K562 (cell line): ENCODE results near the gene LPIN1.

ENCODE experiments used
- ATF1 ChIP-seq, 2 experiments: fragments of 450-650 bp in 1 of 2; IDR thresholded peaks; 2 replicates each; pipeline ENCODE4 v1.6.1; 2016; ENCODE audit warnings: missing compliant biosample characterization in 1 of 2, missing genetic modification characterization in 1 of 2
- CGGBP1 ChIP-seq: fragments of 250-450 bp; sonication (Bioruptor Pico); IDR thresholded peaks from 2 replicates; pipeline ENCODE4 v1.9.0; 2021; ENCODE audit warnings: mild to moderate bottlenecking
- CTCF ChIP-seq, 3 experiments: IDR thresholded peaks in 2 of 3; conservative IDR thresholded peaks in 1 of 3; 2 replicates each; pipeline ENCODE4 v1.5.1; 2011 to 2012; ENCODE audit warnings: low read length in 3 of 3, mild to moderate bottlenecking in 3 of 3, control low read depth in 2 of 3, improper control_type of control experiment in 1 of 3, inconsistent platforms in 1 of 3, low read depth in 1 of 3, mixed read lengths in 1 of 3, moderate library complexity in 1 of 3; ENCODE audit not compliant: insufficient read depth in 2 of 3
- DPF2 ChIP-seq: fragments of 450-650 bp; IDR thresholded peaks from 2 replicates; pipeline ENCODE4 v1.6.1; 2016
- EZH2 ChIP-seq: IDR thresholded peaks from 2 replicates; pipeline ENCODE4 v1.6.1; 2012; ENCODE audit warnings: low read depth, mild to moderate bottlenecking, inconsistent platforms, low read length, borderline replicate concordance
- GATA2 ChIP-seq: sonication (generic); formaldehyde crosslinking; IDR thresholded peaks from 2 replicates; pipeline ENCODE4 v1.4.0; 2020; ENCODE audit warnings: mild to moderate bottlenecking, missing genetic modification reagents
- GATAD2A ChIP-seq: fragments of 450-650 bp; IDR thresholded peaks from 2 replicates; pipeline ENCODE4 v1.6.1; 2017
- KDM4B ChIP-seq, 2 experiments: fragments of 450-650 bp in 1 of 2; sonication (generic) in 1 of 2; IDR thresholded peaks; 2 replicates each; pipeline ENCODE4 v1.6.1; 2016 to 2017; ENCODE audit warnings: borderline replicate concordance in 2 of 2, antibody characterized with exemption in 1 of 2, low read depth in 1 of 2, mild to moderate bottlenecking in 1 of 2
- ZBTB8A ChIP-seq: fragments of 450-650 bp; IDR thresholded peaks from 2 replicates; pipeline ENCODE4 v1.6.1; 2018; ENCODE audit warnings: mild to moderate bottlenecking, moderate library complexity; ENCODE audit not compliant: partially characterized antibody
- ZNF561 ChIP-seq: fragments of 450-650 bp; formaldehyde crosslinking; conservative IDR thresholded peaks from 2 replicates; pipeline ENCODE4 v1.4.0; 2020; ENCODE audit warnings: mild to moderate bottlenecking, moderate library complexity
- ZSCAN29 ChIP-seq: fragments of 450-650 bp; IDR thresholded peaks from 2 replicates; pipeline ENCODE4 v1.6.1; 2017
- TF ChIP-seq, protein P1 (sequence below): sonication (generic); formaldehyde crosslinking; IDR thresholded peaks from 2 replicates; pipeline ENCODE4 v1.8.0; 2022; ENCODE audit warnings: mild to moderate bottlenecking, missing genetic modification reagents

GRCh38 chr2:11850082-11850481 is 103.7 kb downstream of the LPIN1 start:
- no peak for TF ChIP-seq GATAD2A
- TF ChIP-seq CGGBP1 (CRISPR knock-in tag), result no peak
- no peak for TF ChIP-seq ATF1 (CRISPR knock-in tag; IDR thresholded peaks at IDR 0.05)
- TF ChIP-seq ATF1 (tag; IDR thresholded peaks at IDR 0.05), result no peak
- TF ChIP-seq CTCF (IDR thresholded peaks at IDR 0.05 in 2 of 3, conservative IDR thresholded peaks at IDR 0.05 in 1 of 3; ENCODE audit: insufficient read depth in 2 of 3, low read depth in 1 of 3, low read length in 3 of 3), result no peak
- TF ChIP-seq, protein P1, sequence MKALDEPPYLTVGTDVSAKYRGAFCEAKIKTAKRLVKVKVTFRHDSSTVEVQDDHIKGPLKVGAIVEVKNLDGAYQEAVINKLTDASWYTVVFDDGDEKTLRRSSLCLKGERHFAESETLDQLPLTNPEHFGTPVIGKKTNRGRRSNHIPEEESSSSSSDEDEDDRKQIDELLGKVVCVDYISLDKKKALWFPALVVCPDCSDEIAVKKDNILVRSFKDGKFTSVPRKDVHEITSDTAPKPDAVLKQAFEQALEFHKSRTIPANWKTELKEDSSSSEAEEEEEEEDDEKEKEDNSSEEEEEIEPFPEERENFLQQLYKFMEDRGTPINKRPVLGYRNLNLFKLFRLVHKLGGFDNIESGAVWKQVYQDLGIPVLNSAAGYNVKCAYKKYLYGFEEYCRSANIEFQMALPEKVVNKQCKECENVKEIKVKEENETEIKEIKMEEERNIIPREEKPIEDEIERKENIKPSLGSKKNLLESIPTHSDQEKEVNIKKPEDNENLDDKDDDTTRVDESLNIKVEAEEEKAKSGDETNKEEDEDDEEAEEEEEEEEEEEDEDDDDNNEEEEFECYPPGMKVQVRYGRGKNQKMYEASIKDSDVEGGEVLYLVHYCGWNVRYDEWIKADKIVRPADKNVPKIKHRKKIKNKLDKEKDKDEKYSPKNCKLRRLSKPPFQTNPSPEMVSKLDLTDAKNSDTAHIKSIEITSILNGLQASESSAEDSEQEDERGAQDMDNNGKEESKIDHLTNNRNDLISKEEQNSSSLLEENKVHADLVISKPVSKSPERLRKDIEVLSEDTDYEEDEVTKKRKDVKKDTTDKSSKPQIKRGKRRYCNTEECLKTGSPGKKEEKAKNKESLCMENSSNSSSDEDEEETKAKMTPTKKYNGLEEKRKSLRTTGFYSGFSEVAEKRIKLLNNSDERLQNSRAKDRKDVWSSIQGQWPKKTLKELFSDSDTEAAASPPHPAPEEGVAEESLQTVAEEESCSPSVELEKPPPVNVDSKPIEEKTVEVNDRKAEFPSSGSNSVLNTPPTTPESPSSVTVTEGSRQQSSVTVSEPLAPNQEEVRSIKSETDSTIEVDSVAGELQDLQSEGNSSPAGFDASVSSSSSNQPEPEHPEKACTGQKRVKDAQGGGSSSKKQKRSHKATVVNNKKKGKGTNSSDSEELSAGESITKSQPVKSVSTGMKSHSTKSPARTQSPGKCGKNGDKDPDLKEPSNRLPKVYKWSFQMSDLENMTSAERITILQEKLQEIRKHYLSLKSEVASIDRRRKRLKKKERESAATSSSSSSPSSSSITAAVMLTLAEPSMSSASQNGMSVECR (CRISPR knock-in tag), result no peak
- no peak for TF ChIP-seq ZBTB8A
- TF ChIP-seq ZNF561 (CRISPR knock-in tag), result no peak
- TF ChIP-seq KDM4B (IDR thresholded peaks at IDR 0.05; ENCODE audit: borderline replicate concordance in 2 of 2, low read depth in 1 of 2), result no peak
- TF ChIP-seq EZH2, result no peak
- no peak for TF ChIP-seq GATA2
- no peak for TF ChIP-seq DPF2
- TF ChIP-seq ZSCAN29, result no peak
